HEK293 (cell line): ENCODE results near the gene EBF4.

ENCODE experiments used
- YY1 ChIP-seq: fragments of 450-650 bp; formaldehyde crosslinking; IDR thresholded peaks from 2 replicates; pipeline ENCODE4 v1.5.1; 2018; ENCODE audit warnings: missing biosample characterization, missing genetic modification characterization
- TF ChIP-seq, protein P1 (sequence below): fragments of 450-650 bp; formaldehyde crosslinking; IDR thresholded peaks from 2 replicates; pipeline ENCODE4 v1.5.1; 2016; ENCODE audit warnings: missing biosample characterization, missing genetic modification characterization

DNA sequence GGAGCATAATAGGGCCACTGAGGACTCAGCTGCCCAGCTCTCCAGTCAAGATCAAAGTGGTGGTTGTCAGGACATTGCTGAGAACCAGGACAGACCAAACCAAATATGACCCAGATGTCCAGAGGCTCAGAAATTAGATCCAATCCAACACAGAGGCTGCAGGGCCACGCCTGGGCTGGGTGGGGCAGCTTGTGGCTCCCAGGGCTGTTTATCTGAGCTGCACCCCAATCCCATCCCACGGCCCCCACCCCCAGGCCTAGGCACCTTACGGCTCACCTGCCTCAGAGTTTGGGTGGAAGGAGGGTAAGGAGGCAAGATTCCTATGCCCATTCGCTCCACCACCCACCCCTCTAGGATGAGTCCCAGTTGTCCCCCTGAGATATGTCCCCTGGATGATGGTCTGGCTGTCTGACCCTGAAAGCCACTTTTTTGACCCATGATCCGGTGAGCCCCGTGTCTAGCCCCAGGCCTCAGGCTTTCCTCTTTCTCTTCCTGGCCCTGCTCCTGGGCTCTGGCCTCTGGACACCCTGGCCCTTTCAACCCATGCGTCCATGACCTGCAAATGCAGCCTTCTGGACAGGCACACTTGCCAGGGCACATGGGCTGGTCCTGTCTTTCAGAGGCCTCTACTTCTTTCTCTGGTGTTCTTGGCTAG, 67.8 kb downstream of the EBF4 start:
- TF ChIP-seq, protein P1, sequence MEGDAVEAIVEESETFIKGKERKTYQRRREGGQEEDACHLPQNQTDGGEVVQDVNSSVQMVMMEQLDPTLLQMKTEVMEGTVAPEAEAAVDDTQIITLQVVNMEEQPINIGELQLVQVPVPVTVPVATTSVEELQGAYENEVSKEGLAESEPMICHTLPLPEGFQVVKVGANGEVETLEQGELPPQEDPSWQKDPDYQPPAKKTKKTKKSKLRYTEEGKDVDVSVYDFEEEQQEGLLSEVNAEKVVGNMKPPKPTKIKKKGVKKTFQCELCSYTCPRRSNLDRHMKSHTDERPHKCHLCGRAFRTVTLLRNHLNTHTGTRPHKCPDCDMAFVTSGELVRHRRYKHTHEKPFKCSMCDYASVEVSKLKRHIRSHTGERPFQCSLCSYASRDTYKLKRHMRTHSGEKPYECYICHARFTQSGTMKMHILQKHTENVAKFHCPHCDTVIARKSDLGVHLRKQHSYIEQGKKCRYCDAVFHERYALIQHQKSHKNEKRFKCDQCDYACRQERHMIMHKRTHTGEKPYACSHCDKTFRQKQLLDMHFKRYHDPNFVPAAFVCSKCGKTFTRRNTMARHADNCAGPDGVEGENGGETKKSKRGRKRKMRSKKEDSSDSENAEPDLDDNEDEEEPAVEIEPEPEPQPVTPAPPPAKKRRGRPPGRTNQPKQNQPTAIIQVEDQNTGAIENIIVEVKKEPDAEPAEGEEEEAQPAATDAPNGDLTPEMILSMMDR (tag by site-specific recombination): no peak
- no peak for TF ChIP-seq YY1 (tag by site-specific recombination)
